ENCODE results near the gene OR6S1. TPM values are rescaled to one million over a fixed set of nuclear protein-coding genes. Genes with fewer than 3 reads are reported as not detected.

Gene OR6S1
- polyA plus RNA-seq, 1 donor from 2014 or later, result not detected

GRCh38 chr14:20610002-20610765 is 31.3 kb downstream of the OR6S1 start:
- H2AFZ ChIP-seq (ENCODE audit: low read depth, low read length), result peak overlapping the region; percentile 48
- peak overlapping the region; percentile 63 for H3K9ac ChIP-seq (ENCODE audit: low read length)
- peaks cover 5% of the 10 kb centered on the region for H3K27me3 ChIP-seq (ENCODE audit: insufficient read depth, low read depth, low read length)
- H3K9me3 ChIP-seq (ENCODE audit: low read length), result no peaks in the 10 kb centered on the region
- H3K4me3 ChIP-seq (ENCODE audit: low read length), result peak overlapping the region; percentile 87
- peaks cover 5% of the 10 kb centered on the region for H3F3A ChIP-seq (ENCODE audit: insufficient read depth, low read length, poor library complexity, severe bottlenecking)
- TF ChIP-seq RAD21 (conservative IDR thresholded peaks at IDR 0.05) (no peak), MXI1 (conservative IDR thresholded peaks at IDR 0.05; ENCODE audit: poor library complexity, severe bottlenecking) (peak; percentile 36)
- no peaks in the 10 kb centered on the region for H3K79me2 ChIP-seq (replicated peaks; ENCODE audit: insufficient read depth, low read length)
- no peak overlapping the region for H3K27ac ChIP-seq (ENCODE audit: low read length)
- H3K9me2 ChIP-seq (ENCODE audit: insufficient read depth, low read length), result no peaks in the 10 kb centered on the region
- H3K36me3 ChIP-seq (ENCODE audit: insufficient read depth, low read length), result no peaks in the 10 kb centered on the region
- peak overlapping the region; percentile 17 for H3K4me2 ChIP-seq (ENCODE audit: low read length)
- H4K20me1 ChIP-seq (ENCODE audit: insufficient read depth), result no peaks in the 10 kb centered on the region

GRCh38 chr14:20609215-20610001 is 32.1 kb downstream of the OR6S1 start:
- Histone ChIP-seq H3K79me2 (replicated peaks; ENCODE audit: insufficient read depth, low read length) (no peaks in the 10 kb centered on the region), H3K9me2 (ENCODE audit: insufficient read depth, low read length) (no peaks in the 10 kb centered on the region), H3K27me3 (ENCODE audit: insufficient read depth, low read depth, low read length) (peaks cover 5% of the 10 kb centered on the region), H3K4me2 (ENCODE audit: low read length) (peak overlapping the region; percentile 17), H3K27ac (ENCODE audit: low read length) (no peak overlapping the region), H4K20me1 (ENCODE audit: insufficient read depth) (no peaks in the 10 kb centered on the region), H3K9ac (ENCODE audit: low read length) (peak overlapping the region; percentile 63), H3F3A (ENCODE audit: insufficient read depth, low read length, poor library complexity, severe bottlenecking) (peaks cover 2% of the 10 kb centered on the region), H3K36me3 (ENCODE audit: insufficient read depth, low read length) (no peaks in the 10 kb centered on the region), H3K4me3 (ENCODE audit: low read length) (peak overlapping the region; percentile 87), H2AFZ (ENCODE audit: low read depth, low read length) (peak overlapping the region; percentile 48), H3K9me3 (ENCODE audit: low read length) (no peaks in the 10 kb centered on the region)
- TF ChIP-seq EP300 (conservative IDR thresholded peaks at IDR 0.05; ENCODE audit: poor library complexity, severe bottlenecking) (no peak), TAF1 (IDR thresholded peaks at IDR 0.05; ENCODE audit: low read depth) (no peak), SMC3 (conservative IDR thresholded peaks at IDR 0.05; ENCODE audit: poor library complexity) (peak; percentile 94), EZH2 (IDR thresholded peaks at IDR 0.05; ENCODE audit: borderline replicate concordance, insufficient read depth, low read length, poor library complexity, severe bottlenecking) (no peak), CTCF (IDR thresholded peaks at IDR 0.05; ENCODE audit: poor library complexity, severe bottlenecking) (peak; percentile 100), MXI1 (conservative IDR thresholded peaks at IDR 0.05; ENCODE audit: poor library complexity, severe bottlenecking) (peak; percentile 85), REST (IDR thresholded peaks at IDR 0.05; ENCODE audit: borderline replicate concordance) (no peak), POLR2AphosphoS5 (IDR thresholded peaks at IDR 0.05) (no peak), RAD21 (conservative IDR thresholded peaks at IDR 0.05) (peak; percentile 95)

Measured in neural cell (in vitro differentiated cells).